Measurements from ENCODE around the gene TRERF1.

TRERF1 gene

GRCh38 chr6:42287756-42288155, 164.0 kb downstream of the TRERF1 start:
- FAIRE-seq (no peak), DNase-seq (ENCODE audit: insufficient read length, low spot score) (no peak)

GRCh38 chr6:42281570-42281969, 170.2 kb downstream of the TRERF1 start:
- no peak for FAIRE-seq

GRCh38 chr6:42280966-42281533, 170.7 kb downstream of the TRERF1 start:
- no peak for FAIRE-seq
- DNase-seq (ENCODE audit: insufficient read length, low spot score) = no peak

More at GRCh38 chr6:42281570-42281969, 170.2 kb downstream of the TRERF1 start:
- DNase-seq (ENCODE audit: insufficient read length, low spot score) = no peak

GRCh38 chr6:42279966-42280629, 171.6 kb downstream of the TRERF1 start:
- DNase-seq (ENCODE audit: insufficient read length, low spot score) (no peak), FAIRE-seq (no peak)

- DNase-seq (ENCODE audit: insufficient read length, low spot score) (no peak), FAIRE-seq (no peak)
Observed at GRCh38 chr6:42279144-42279781, 172.5 kb downstream of the TRERF1 start.

- DNase-seq (ENCODE audit: insufficient read length, low spot score) (no peak), FAIRE-seq (no peak)
Observed at GRCh38 chr6:42278131-42278853, 173.4 kb downstream of the TRERF1 start.

- DNase-seq (ENCODE audit: insufficient read length, low spot score) (no peak), FAIRE-seq (no peak)
Observed at GRCh38 chr6:42276034-42276890, 175.5 kb downstream of the TRERF1 start.

GRCh38 chr6:42275376-42276033, 176.2 kb downstream of the TRERF1 start:
- DNase-seq (ENCODE audit: insufficient read length, low spot score) = no peak
- no peak for FAIRE-seq

- FAIRE-seq (no peak), DNase-seq (ENCODE audit: insufficient read length, low spot score) (no peak)
Observed at GRCh38 chr6:42274898-42275297, 176.8 kb downstream of the TRERF1 start.

- DNase-seq (ENCODE audit: insufficient read length, low spot score) (no peak), FAIRE-seq (no peak)
Observed at GRCh38 chr6:42271834-42272805, 179.6 kb downstream of the TRERF1 start.

GRCh38 chr6:42269974-42270510, 181.7 kb downstream of the TRERF1 start:
- DNase-seq (ENCODE audit: insufficient read length, low spot score) = no peak
- FAIRE-seq = no peak

- DNase-seq (ENCODE audit: insufficient read length, low spot score) (peak; percentile 86), FAIRE-seq (peak; percentile 77)
Observed at GRCh38 chr6:42269553-42269952, 182.2 kb downstream of the TRERF1 start.

- no peak for DNase-seq (ENCODE audit: insufficient read length, low spot score)
- no peak for FAIRE-seq
Observed at GRCh38 chr6:42268835-42269204, 182.9 kb downstream of the TRERF1 start.

GRCh38 chr6:42268016-42268834, 183.5 kb downstream of the TRERF1 start:
- FAIRE-seq (no peak), DNase-seq (ENCODE audit: insufficient read length, low spot score) (no peak)

GRCh38 chr6:42266538-42266937, 185.2 kb downstream of the TRERF1 start:
- FAIRE-seq = no peak
- DNase-seq (ENCODE audit: insufficient read length, low spot score) = no peak

GRCh38 chr6:42264852-42265390, 186.8 kb downstream of the TRERF1 start:
- DNase-seq (ENCODE audit: insufficient read length, low spot score) = no peak
- no peak for FAIRE-seq

- DNase-seq (ENCODE audit: insufficient read length, low spot score) (no peak), FAIRE-seq (no peak)
Observed at GRCh38 chr6:42264162-42264851, 187.4 kb downstream of the TRERF1 start.
